GM18909 (cell line): ENCODE data around the gene CUBN.

Experiments used
- ATAC-seq: cut with Tn5 transposase; IDR thresholded peaks from one replicate; pipeline ENCODE4 v1.9.1; 2021; ENCODE audit warnings: mild to moderate bottlenecking; ENCODE audit not compliant: unreplicated experiment, poor library complexity

The CUBN gene

DNA sequence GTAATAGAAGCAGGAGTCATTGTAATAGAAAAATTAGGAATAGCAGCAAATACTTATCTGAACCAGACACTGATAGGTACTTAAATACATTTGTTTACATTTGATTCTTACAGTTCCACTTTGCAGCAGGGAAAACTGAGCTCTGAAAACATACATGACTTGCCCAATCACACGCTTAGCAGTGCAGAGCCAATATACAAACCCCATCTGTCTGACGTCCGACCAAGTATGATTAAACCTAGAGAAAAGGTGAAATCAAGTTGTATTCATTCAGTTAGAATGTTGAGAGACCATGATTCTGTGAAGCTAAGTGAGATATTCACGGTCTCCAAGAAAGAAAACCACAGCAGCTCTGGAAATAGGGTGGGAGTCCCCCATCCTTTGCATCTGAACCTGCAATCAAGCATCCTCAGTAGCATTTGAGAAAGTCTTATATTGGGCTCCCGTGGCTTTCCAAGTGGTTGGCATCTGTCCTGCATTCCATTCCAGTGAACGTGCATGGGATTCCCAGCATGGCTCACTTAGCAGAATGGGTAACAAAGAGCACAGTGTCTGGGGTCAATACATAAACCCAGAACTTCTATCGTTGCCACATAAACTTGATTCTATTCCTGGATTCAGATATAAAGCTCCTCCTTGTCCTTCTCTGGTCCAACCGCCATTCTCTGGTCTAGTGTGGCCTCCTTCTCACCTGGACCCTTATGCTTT lies 163.7 kb downstream of the CUBN start:
- ATAC-seq = no peak

DNA sequence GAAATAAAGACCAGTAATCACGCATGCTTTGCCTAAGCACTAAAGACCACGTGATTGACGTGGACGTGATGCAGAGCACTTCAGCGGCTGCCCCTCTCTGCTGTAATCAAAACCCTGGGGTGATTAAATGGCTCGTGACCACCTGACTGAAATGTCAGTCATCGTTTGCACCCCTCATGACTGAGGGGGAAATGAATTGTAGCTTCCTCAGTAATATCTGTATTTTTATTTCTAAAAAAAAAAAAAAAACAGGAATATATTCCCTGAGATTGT lies 164.3 kb downstream of the CUBN start:
- ATAC-seq = no peak

GRCh38 chr10:16964576-16965343 lies 164.9 kb downstream of the CUBN start:
- ATAC-seq = no peak

DNA sequence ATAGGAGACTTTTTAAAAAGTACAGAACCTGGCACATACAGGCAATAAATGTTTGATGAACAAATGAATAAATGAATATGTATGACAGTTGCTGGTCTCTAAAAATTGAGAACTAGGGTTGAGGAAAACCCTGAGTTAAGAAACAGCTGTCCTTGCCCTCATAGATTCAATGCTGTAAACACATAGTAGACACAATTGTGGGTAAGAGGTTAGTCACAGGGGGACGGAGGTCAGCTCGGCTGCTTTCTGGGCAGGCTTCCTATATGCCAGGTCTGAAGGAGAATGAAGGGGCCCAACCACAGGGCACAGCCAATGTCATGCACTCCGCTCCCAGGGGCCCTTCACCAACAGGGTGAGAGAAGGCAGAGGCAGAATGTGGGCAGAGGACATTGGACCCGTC lies 169.1 kb downstream of the CUBN start:
- ATAC-seq = no peak

GRCh38 chr10:16957038-16957437 lies 172.6 kb downstream of the CUBN start:
- ATAC-seq = no peak

- ATAC-seq = no peak
Measured at GRCh38 chr10:16954280-16955030, 175.2 kb downstream of the CUBN start.

GRCh38 chr10:16953270-16953669 lies 176.3 kb downstream of the CUBN start:
- no peak for ATAC-seq

DNA sequence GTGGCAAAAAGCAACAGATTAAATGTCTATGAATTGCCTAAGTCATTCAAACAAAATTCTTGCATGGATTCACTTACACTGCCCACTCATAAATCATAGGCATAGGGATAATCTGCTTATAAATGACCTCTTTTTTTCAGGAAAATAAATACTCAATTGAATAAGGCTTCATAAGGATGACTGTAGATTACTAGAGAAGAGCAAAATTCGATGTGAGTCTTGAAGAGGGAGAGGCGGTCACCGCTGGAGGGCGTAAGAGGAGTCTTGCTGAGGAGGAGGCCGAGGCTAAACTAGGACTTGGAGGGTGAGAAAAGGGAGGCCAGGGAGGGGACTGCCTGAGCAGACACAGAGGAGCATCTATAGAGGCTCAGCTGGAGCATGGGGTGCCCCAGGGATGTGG lies 177.0 kb downstream of the CUBN start:
- no peak for ATAC-seq

- no peak for ATAC-seq
Measured at GRCh38 chr10:16952080-16952479, 177.5 kb downstream of the CUBN start.

- ATAC-seq = no peak
Measured at GRCh38 chr10:16950656-16951601, 178.7 kb downstream of the CUBN start.

DNA sequence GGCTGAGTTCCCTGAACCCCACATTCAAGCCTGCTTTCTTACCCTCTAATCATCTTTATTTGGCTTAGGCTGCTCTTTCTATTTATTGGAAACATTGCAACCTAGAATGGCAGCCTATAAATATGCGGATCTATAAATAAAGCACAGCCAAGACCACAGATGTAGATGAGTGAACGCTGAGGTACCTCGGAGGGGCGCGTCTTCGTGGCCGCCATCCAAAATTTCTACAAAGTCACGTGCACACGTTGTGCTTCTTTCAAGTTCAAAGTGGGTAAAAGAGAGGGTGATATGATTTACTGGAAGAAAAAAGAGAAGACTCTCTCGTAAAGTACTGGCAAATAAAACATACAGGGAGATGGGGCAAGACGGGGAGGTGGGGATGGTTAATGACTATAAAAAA lies 179.8 kb downstream of the CUBN start:
- ATAC-seq = no peak

DNA sequence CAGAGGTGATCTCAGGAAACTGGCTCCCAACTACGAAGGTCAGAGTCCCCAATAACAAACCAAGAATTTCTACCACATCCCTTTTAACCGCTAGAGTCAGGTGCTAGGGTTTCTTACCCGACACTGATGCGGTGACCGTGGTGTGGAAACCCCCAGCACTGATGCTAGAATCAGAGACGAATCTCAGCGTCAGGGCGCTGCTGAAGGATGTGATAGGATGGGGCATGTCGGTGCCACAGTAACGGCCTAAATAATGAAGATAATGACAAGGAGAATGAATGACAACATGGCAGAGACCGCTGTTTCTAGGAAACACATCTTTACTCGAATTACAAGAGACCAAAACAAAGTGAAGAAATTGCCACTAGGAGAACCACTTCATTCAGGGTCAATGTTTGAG lies 181.2 kb downstream of the CUBN start:
- ATAC-seq = no peak

GRCh38 chr10:16947069-16947468 lies 182.5 kb downstream of the CUBN start:
- no peak for ATAC-seq

DNA sequence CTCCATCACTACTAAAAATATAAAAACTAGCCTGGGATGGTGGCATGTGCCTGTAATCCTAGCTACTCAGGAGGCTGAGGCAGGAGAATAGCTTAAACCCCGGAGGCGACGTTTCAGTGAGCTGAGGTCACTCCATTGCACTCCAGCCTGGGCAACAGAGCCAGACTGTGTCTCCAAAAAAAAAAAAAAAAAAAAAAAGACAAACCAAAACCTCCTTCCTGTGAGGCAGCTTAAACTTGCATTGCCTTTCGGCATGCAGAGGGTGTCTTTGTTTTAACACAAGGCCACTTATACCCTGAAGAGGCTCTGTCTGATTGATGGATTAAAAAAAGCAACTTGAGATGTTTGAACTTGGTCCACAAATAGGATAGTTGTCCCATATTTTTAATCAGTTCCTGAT lies 184.0 kb downstream of the CUBN start:
- no peak for ATAC-seq

DNA sequence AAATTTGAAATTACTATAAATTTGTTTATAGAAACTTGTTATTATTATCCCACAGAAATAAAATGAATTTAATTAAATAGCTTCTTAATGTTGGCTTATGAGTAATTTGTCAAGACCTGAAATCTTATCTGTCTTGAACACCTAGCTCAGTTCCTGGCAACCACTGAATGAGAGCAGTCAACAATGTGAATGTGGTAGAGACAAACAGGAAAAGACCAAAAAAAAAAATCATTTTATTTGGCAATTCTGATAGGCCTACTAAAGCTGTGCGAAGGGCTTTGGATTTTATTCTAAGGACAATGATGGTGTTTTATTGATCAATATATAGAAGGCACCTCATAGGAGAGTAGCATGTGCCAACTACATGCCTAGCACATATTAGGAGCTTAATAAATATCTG lies 184.6 kb downstream of the CUBN start:
- ATAC-seq = no peak

DNA sequence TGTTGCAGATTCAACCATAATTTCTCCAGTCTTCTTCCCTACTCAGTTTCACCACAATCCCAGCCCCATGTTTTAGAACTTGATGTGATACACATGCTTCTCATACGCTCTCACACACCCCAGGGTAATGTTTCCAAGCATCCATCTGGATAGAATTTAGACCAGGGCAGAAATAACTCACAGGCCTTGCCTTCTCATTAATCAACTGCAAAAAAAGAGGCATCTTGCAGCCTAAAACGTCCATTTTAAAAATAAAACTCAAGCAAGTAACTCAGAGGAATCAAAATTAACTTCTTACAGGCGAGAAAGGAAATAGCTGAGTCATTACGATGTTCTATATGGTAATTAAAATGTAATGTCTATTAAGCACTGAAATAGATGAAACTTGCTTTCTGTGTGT lies 185.2 kb downstream of the CUBN start:
- no peak for ATAC-seq

DNA sequence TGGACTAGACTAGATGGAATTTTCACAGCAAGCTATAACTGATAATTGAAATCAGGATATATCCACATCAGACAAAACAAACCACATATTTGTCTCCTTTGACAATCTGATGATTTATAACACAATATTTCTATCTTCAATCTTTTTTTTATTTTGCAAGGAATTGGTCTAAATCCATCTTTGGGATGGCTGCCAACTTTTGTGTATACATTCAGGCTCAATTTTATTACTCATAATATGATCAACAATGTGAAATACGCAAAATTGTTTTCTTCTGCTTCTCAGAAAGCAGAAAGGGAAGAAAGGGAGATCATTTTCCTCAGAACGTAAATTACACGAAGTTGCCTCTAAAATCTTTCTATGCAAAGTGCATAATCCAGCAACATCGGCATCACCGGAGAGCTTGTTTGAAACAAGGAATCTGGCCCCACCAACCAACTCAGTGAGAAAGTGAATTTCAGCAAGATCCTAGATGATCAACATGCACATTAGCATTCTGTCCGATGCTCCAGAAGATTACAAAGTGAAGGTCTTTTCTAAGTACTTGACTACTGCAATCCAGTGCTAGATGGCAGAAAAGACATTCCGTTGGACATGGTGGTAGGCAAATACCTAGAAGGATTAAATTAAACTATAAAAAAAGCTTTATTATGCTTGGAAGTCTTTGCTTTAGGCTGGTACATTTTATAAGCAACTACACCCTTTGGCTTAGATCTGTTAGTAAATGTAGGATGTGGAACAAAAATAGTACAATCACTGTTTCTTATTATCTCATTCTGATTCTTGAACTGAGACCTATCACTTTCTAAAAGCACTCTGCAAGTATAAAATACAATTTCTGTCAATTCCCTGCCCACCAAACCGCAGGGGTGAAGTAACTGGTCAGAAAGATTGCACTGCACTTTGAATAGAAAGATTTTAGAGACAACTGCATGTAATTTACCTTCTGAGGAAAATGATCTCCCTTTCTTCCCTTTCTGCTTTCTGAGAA lies 186.0 kb downstream of the CUBN start:
- ATAC-seq = no peak

- ATAC-seq = no peak
Measured at GRCh38 chr10:16942381-16943078, 187.1 kb downstream of the CUBN start.

DNA sequence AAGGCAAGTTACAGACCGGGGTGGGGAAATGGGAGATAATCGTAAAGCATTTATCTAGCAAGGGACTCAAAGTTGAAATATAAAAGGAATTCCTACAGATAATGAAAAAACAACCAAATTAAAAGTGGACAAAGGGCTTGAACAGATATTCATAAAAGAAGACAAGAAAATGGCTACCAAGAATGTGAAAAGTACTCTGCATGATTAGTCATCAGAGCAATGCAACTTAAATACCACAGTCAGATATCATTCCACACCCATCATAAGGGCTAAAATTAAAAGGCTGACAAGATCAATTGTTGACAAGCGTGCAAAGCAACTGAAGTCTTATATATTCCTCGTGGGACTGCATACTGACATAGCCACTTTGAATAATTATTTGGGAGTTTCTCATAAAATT lies 187.7 kb downstream of the CUBN start:
- ATAC-seq = no peak
